ENCODE data around the gene ENOX1. TPM values are rescaled to one million over a fixed set of nuclear protein-coding genes. Genes with fewer than 3 reads are reported as not detected.

Gene ENOX1
- total and polyA plus RNA-seq, 9 of the 15 experiments (the other 6 are each of a cell fraction or from before 2014, with no cell fraction given), result not detected

GRCh38 chr13:43237616-43238015 lies 549.2 kb downstream of the ENOX1 start:
- Histone ChIP-seq H3K27me3 (ENCODE audit: control insufficient read depth in 2 of 2, insufficient read depth in 2 of 2, low read length in 2 of 2) (no peaks in the 10 kb centered on the region), H3K9me1 (ENCODE audit: control insufficient read depth, insufficient read depth, low read length) (no peaks in the 10 kb centered on the region)

More at GRCh38 chr13:43237616-43238015, 549.2 kb downstream of the ENOX1 start:
- ChIA-PET CTCF (ENCODE audit: low intra/inter-chr PET ratio) (no interaction called here), POLR2A (no interaction called here)
- 0% methylated on average over 4 of the region's 4 CpGs for WGBS (ENCODE audit: insufficient coverage, low coverage, missing lambda C conversion rate)
- no peaks in the 10 kb centered on the region for H4K20me1 ChIP-seq (replicated peaks; ENCODE audit: control insufficient read depth, insufficient read depth, low read length)
- intact Hi-C loops (cut with micrococcal nuclease) (no loop called here), in situ Hi-C loops (cut with MboI) (no loop called here)
- no peak overlapping the region for H3K27ac ChIP-seq (ENCODE audit: extremely low read depth, low read depth, low read length)
- BruUV-seq (replicated peaks), result no TSS peak
- H3K4me3 ChIP-seq, result no peak overlapping the region
- H3K9ac ChIP-seq (ENCODE audit: insufficient read depth in 1 of 2, low read depth in 2 of 2, low read length in 2 of 2), result no peak overlapping the region
- no peak for FAIRE-seq
- H3K36me3 ChIP-seq (ENCODE audit: control insufficient read depth, insufficient read depth, low read length), result no peaks in the 10 kb centered on the region
- H3K79me2 ChIP-seq (ENCODE audit: control insufficient read depth, insufficient read depth, low read length), result no peaks in the 10 kb centered on the region
- TF ChIP-seq AFF4 (CRISPR knock-in tag; IDR thresholded peaks at IDR 0.05) (no peak), SREBF2 (CRISPR knock-in tag; IDR thresholded peaks at IDR 0.05) (no peak), PURB (CRISPR knock-in tag; IDR thresholded peaks at IDR 0.05; ENCODE audit: low read depth) (no peak), PTTG1 (tag; IDR thresholded peaks at IDR 0.05; ENCODE audit: low read depth) (no peak)
- no peak overlapping the region for H2AFZ ChIP-seq (ENCODE audit: low read depth, low read length)
- ATAC-seq, result no peak
- no peak for DNase-seq (ENCODE audit: extremely low read depth in 1 of 4, low spot score in 3 of 4)
- H3K4me2 ChIP-seq (ENCODE audit: insufficient read depth, low read length), result no peak overlapping the region
- no peaks in the 10 kb centered on the region for H3K4me1 ChIP-seq (replicated peaks in 1 of 2; ENCODE audit: control insufficient read depth in 2 of 2, insufficient read depth in 2 of 2, low read length in 2 of 2)
- H3K9me3 ChIP-seq (replicated peaks; ENCODE audit: control insufficient read depth, insufficient read depth, low read depth, low read length), result no peaks in the 10 kb centered on the region
